Smooth muscle cell (in vitro differentiated cells): ENCODE data around the gene SYT1. TPM values are rescaled to one million over a fixed set of nuclear protein-coding genes. Genes with fewer than 3 reads are reported as not detected.

Experiments used
- DNase-seq: peaks from one replicate; lab custom pipeline; 2025; ENCODE audit not compliant: unreplicated experiment; lab: John Stamatoyannopoulos, UW
- H2AFZ ChIP-seq: fragments of 200-600 bp; sonication (generic); 2 replicates; pipeline ENCODE4 v1.6.0; 2016; ENCODE audit warnings: antibody characterized with exemption, low read depth, mild to moderate bottlenecking
- H3F3A ChIP-seq: fragments of 200-600 bp; sonication (generic); 2 replicates; pipeline ENCODE4 v1.6.0; 2017; ENCODE audit warnings: antibody characterized with exemption, low read depth
- H3K27ac ChIP-seq: fragments of 200-600 bp; sonication (generic); 2 replicates; pipeline ENCODE4 v1.5.1; 2016; ENCODE audit warnings: low read depth, mild to moderate bottlenecking
- H3K27me3 ChIP-seq: fragments of 200-600 bp; sonication (generic); 2 replicates; pipeline ENCODE4 v1.6.1; 2016; ENCODE audit warnings: low read depth, mild to moderate bottlenecking
- H3K36me3 ChIP-seq: fragments of 200-600 bp; sonication (generic); 2 replicates; pipeline ENCODE4 v1.5.1; 2016; ENCODE audit warnings: low read depth
- H3K4me1 ChIP-seq: fragments of 200-600 bp; sonication (generic); 2 replicates; pipeline ENCODE4 v1.5.1; 2016; ENCODE audit warnings: low read depth
- H3K4me2 ChIP-seq: fragments of 200-600 bp; sonication (generic); 2 replicates; pipeline ENCODE4 v1.6.0; 2016; ENCODE audit warnings: mild to moderate bottlenecking
- H3K4me3 ChIP-seq: fragments of 200-600 bp; sonication (generic); 2 replicates; pipeline ENCODE4 v1.5.1; 2016; ENCODE audit warnings: mild to moderate bottlenecking
- H3K79me2 ChIP-seq: fragments of 200-600 bp; sonication (generic); 2 replicates; pipeline ENCODE4 v1.6.0; 2016; ENCODE audit warnings: low read depth, mild to moderate bottlenecking
- H3K9ac ChIP-seq: fragments of 200-600 bp; sonication (generic); 2 replicates; pipeline ENCODE4 v1.6.0; 2016; ENCODE audit warnings: low read depth
- H3K9me3 ChIP-seq: fragments of 200-600 bp; sonication (generic); replicated peaks from 2 replicates; pipeline ENCODE4 v1.5.1; 2016; ENCODE audit warnings: low read depth
- H4K20me1 ChIP-seq: fragments of 200-600 bp; sonication (generic); 2 replicates; pipeline ENCODE4 v1.6.0; 2016; ENCODE audit warnings: low read depth
- CTCF ChIP-seq: fragments of 200-600 bp; sonication (generic); IDR thresholded peaks from 2 replicates; pipeline ENCODE4 v1.5.1; 2017; ENCODE audit warnings: borderline replicate concordance, mild to moderate bottlenecking, antibody characterized with exemption; ENCODE audit not compliant: insufficient read depth, poor library complexity, severe bottlenecking
- WGBS: methylation state at CpG from one replicate; pipeline ENCODE4 v1.1.7; 2016; ENCODE audit warnings: low lambda C conversion rate; 5-methylcytosine and 5-hydroxymethylcytosine counted together
- polyA plus RNA-seq: library from polyadenylated mRNA; unstranded; fragments of >200 nt; fragmentation: Nextera tagmentation; extraction: Ambion mirVana; gene quantifications from 2 replicates; pipeline ENCODE4 v1.2.1, GENCODE V29; 2016
- total RNA-seq: library from RNA; depleted of rRNA; stranded (reverse); fragments of >200 nt; gene quantifications from 2 replicates; pipeline ENCODE4 v1.2.3, GENCODE V29; 2014

The SYT1 gene
- total and polyA plus RNA-seq, 2 experiments from 2014 or later: 5.2 to 10.2 TPM

GRCh38 chr12:79121486-79121885, 256.9 kb downstream of the SYT1 start:
- H3K79me2 ChIP-seq: no peaks in the 10 kb centered on the region
- no peak overlapping the region for H3K9ac ChIP-seq
- no peaks in the 10 kb centered on the region for H3F3A ChIP-seq
- no peaks in the 10 kb centered on the region for H4K20me1 ChIP-seq
- no peak overlapping the region for H3K4me3 ChIP-seq
- TF ChIP-seq CTCF: peak; percentile 27
- no peaks in the 10 kb centered on the region for H3K4me1 ChIP-seq
- H3K4me2 ChIP-seq: no peak overlapping the region
- 85% methylated on average over 3 of the region's 3 CpGs for WGBS
- H3K9me3 ChIP-seq: no peaks in the 10 kb centered on the region
- H2AFZ ChIP-seq: no peak overlapping the region
- H3K36me3 ChIP-seq: no peaks in the 10 kb centered on the region
- H3K27ac ChIP-seq: no peak overlapping the region
- DNase-seq: no peak
- H3K27me3 ChIP-seq: no peaks in the 10 kb centered on the region

- Histone ChIP-seq H3K9ac (no peak overlapping the region), H3K9me3 (no peaks in the 10 kb centered on the region), H3K4me1 (no peaks in the 10 kb centered on the region), H3F3A (peaks cover 5% of the 10 kb centered on the region), H3K79me2 (no peaks in the 10 kb centered on the region), H3K4me2 (no peak overlapping the region), H4K20me1 (no peaks in the 10 kb centered on the region), H3K27ac (no peak overlapping the region), H3K27me3 (no peaks in the 10 kb centered on the region), H2AFZ (no peak overlapping the region), H3K36me3 (no peaks in the 10 kb centered on the region), H3K4me3 (no peak overlapping the region)
- 99% methylated on average over 5 of the region's 5 CpGs for WGBS
- DNase-seq: no peak
- TF ChIP-seq CTCF: no peak
Measured at GRCh38 chr12:79124385-79124784, 259.8 kb downstream of the SYT1 start.

GRCh38 chr12:79125358-79125757, 260.8 kb downstream of the SYT1 start:
- Histone ChIP-seq H3K4me2 (no peak overlapping the region), H3K79me2 (no peaks in the 10 kb centered on the region), H3K27ac (no peak overlapping the region), H4K20me1 (no peaks in the 10 kb centered on the region), H3K9me3 (no peaks in the 10 kb centered on the region), H3K4me3 (no peak overlapping the region), H3K36me3 (no peaks in the 10 kb centered on the region), H3F3A (peaks cover 5% of the 10 kb centered on the region), H2AFZ (no peak overlapping the region), H3K9ac (no peak overlapping the region), H3K27me3 (no peaks in the 10 kb centered on the region), H3K4me1 (no peaks in the 10 kb centered on the region)
- no peak for TF ChIP-seq CTCF
- 90% methylated on average over 2 of the region's 2 CpGs for WGBS
- no peak for DNase-seq

- H4K20me1 ChIP-seq: no peaks in the 10 kb centered on the region
- 10% methylated on average over 3 of the region's 3 CpGs for WGBS
- no peak overlapping the region for H3K4me3 ChIP-seq
- no peaks in the 10 kb centered on the region for H3K27me3 ChIP-seq
- H3K79me2 ChIP-seq: no peaks in the 10 kb centered on the region
- no peak overlapping the region for H3K9ac ChIP-seq
- H3F3A ChIP-seq: peaks cover 5% of the 10 kb centered on the region
- no peaks in the 10 kb centered on the region for H3K4me1 ChIP-seq
- no peak for TF ChIP-seq CTCF
- H2AFZ ChIP-seq: no peak overlapping the region
- H3K27ac ChIP-seq: peak overlapping the region; percentile 70
- H3K4me2 ChIP-seq: peak overlapping the region; percentile 54
- DNase-seq: no peak
- H3K36me3 ChIP-seq: no peaks in the 10 kb centered on the region
- H3K9me3 ChIP-seq: no peaks in the 10 kb centered on the region
Measured at GRCh38 chr12:79127271-79127751, 262.7 kb downstream of the SYT1 start.
